Stimulated activated CD4-positive, alpha-beta T cell treated with anti-CD3 and anti-CD28 coated beads, Interleukin-15, amount 100 ng/mL, for 48 hours (primary cell): ENCODE results near the gene AGMO.
"Not testable (repeated sequence)": the region's sequence is repeated elsewhere in the genome, so short reads cannot be mapped to it uniquely, and the experiment has no call there.

Experiments used
- DNase-seq, 2 donors: peaks; one replicate each; pipeline ENCODE4 v3.0.0-alpha.2; 2020; ENCODE audit warnings: low read depth in 2 of 2

Gene AGMO

GRCh38 chr7:15559416-15559928 is 2.3 kb downstream of the AGMO start:
- DNase-seq: no peak

DNA sequence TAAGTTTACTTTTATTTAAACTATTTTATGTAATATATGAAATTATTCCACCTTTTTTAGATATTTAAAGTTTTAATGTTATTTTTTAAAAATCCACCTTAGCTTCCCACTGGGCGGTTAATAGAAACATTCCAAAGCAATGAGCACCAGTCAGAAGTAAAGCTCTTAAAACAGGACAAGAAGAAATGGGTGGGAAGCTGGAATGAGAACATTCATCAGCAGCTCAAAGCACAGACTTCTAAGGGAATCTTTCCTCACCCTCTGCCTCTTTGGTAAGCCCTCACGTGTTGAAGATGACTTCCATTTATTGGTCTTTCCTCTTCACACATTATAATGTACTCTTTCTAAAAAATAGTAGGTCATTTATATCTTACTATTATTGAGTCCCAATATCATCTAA is 3.1 kb downstream of the AGMO start:
- no peak for DNase-seq

- DNase-seq: no peak
Observed at GRCh38 chr7:15557686-15558085, 4.1 kb downstream of the AGMO start.

DNA sequence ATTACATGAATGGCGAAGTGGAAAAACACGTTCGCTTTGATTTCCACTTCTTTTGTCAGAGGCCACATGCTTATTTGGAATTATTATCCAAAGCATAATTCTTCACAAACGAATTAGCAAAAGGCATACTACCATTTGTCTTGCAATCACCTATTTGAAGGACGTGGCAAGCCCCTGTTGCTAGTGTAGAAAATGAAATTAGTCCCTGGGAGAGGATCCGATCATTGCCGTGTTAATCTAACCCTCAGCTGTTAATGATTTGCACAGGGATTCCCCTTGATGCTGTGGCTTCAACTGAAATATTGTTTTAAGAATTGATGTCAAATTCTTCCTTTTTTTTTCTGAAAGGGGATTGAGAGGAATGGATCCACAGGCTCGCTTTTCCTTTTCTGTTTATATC is 4.6 kb downstream of the AGMO start:
- no peak for DNase-seq

GRCh38 chr7:15556339-15557105 is 5.3 kb downstream of the AGMO start:
- DNase-seq: no peak

- no peak for DNase-seq
Observed at GRCh38 chr7:15555381-15555859, 6.4 kb downstream of the AGMO start.

DNA sequence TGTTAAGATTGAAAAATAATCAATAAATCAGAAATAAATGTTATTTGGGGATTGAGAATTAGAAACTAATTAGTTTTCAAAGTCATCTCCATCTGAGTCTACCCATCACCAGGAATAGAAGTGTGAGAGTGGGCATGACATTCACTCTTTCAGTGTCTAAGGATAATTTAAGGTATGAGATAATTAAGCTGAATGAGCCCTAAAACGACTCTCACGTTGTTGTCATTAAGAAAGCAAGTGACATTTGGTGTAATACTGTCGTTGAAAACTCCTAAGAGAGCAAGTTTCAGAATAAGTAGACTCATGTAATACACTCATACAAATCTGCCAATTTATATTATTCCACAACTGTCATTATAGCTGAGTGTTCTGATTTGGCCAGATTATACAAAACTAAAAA is 7.1 kb downstream of the AGMO start:
- DNase-seq: no peak

DNA sequence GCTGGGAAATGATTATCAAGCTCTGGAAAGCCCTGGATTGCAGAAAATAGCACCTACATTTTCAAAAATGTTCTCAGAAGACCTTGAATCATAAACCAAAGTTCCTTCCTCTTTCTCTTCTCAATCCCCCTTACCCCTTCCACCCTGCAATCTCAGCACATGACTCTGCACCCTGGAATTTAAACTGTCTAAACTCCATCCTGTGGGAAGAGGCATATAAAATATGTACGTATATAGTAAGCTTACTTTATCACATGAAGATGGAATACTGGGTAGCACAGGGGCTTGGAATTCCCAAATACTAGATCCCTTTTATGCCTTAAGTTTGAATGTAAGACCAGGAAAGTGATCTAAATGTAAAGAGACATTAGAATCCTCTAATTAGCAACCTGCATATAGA is 7.7 kb downstream of the AGMO start:
- DNase-seq: no peak

GRCh38 chr7:15547320-15547719 is 14.5 kb downstream of the AGMO start:
- not testable (repeated sequence) for DNase-seq

- DNase-seq: no peak
Observed at GRCh38 chr7:15546272-15546792, 15.5 kb downstream of the AGMO start.

DNA sequence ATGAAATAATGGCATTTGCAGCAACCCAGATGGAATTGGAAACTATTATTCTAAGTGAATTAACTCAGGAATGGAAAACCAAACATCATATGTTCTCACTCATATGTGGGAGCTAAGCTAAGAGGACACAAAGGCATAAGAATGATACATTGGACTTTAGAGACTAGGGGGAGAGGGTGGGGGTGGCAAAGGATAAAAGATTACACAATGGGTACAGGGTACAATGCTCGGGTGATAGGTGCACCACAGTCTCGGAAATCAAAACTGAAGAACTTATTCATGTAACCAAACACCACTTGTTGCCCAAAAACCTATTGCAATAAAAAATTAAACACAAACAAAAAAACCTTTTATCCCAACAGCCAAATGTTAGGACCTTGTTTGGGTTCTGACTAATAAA is 17.8 kb downstream of the AGMO start:
- no peak for DNase-seq

- no peak for DNase-seq
Observed at GRCh38 chr7:15543256-15543655, 18.6 kb downstream of the AGMO start.

DNA sequence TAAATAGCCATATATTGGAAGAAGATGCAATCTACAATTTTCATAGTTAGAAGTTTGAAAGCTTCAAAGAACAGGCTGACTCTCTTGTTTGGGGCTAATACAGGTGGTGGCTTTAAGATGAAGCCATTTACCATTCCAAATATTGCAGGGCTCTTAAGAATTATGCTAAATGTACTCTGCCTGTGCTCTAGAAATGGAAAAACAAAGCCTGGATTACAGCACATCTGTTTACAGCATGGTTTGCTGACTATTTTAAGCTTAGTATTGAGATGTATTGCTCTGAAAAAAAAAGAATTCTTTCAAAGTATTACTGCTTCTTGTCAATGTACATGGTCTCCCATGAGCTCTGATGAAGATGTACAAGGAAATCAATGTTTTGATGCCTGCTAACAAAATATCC is 34.2 kb downstream of the AGMO start:
- no peak for DNase-seq

DNA sequence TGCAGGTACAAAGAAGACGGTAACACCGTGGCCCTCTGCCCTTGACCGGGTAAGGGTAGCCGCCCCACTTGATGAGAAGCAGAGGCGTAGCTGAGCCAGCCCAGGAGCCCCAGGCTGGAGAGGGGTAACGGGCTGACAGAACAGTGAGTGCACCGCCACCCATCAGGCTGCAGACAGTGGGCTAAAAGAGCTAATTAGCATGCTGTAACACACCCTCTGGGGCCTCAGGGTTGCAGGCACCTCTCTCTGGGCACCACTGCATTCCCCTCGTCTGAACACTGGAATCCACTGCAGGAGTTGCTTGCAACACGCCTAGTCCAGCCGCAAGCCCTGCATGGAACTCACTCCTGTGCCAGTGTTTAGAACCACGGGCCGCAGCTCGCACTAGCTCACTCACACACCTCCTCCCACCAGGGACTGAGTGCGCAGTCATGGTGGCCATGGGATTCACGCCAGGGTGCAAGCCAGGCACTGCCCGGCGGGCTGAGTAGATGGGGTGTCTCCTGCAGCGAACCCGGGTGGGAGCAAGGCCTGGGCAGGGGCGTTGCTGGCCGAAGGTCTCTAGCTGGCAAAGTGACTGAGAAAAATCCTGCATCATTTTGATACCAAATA is 36.1 kb downstream of the AGMO start:
- no peak for DNase-seq

DNA sequence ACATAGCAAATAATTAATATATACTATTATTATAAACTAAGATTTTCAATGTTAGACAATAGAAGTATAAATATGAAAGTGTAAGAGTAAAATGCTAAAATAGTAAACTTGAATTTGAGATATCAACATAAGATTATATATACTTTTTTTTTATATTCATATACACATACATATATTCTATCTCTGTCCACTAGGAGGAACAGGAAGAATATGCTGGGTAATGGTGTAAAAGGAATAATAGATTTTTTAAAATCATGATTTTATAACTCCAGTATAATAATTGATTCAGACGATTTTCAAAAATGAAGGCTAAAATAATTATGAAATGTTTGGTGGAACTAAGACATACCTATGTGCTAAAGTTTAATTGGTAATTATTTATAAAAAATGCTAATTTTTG is 37.7 kb downstream of the AGMO start:
- DNase-seq: no peak

DNA sequence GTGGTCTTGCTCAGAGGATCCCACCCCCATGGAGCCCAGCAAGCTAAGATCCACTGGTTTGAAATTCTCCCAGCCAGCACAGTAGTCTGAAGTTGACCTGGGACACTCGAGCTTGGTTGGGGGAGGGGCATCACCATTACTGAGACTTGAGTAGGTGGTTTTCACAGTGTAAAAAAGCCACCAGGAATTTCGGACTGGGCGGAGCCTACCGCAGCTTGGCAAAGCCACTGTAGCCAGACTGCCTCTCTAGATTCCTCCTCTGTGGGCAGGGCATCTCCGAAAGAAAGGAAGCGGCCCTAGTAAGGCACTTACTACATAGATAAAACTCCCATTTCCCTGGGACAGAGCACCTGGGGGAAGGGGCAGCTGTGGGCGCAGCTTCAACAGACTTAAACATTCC is 44.0 kb downstream of the AGMO start:
- not testable (repeated sequence) for DNase-seq

- no peak for DNase-seq
Observed at GRCh38 chr7:15515252-15515651, 46.6 kb downstream of the AGMO start.

- no peak for DNase-seq
Observed at GRCh38 chr7:15508258-15508657, 53.6 kb downstream of the AGMO start.

- DNase-seq: no peak
Observed at GRCh38 chr7:15507708-15508107, 54.1 kb downstream of the AGMO start.

- DNase-seq: no peak
Observed at GRCh38 chr7:15507171-15507570, 54.6 kb downstream of the AGMO start.

DNA sequence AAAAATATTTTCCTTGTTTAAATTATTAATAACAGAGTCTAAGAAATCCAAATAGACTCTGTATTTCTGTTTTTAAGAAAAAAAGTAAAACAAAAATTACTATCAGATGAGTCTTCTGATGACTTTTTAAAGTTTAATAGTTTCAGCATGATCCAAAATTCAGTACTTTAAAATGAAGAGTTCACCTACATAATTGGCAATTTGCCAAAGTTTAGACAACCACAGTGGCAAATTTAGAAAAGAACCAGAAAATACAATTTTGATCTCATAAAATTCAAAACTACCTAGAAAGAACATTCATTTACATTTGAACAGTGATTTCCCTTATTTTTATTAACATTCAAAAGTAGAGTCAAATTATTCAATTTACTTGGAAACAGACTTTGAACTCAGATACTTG is 56.1 kb downstream of the AGMO start:
- DNase-seq: no peak

DNA sequence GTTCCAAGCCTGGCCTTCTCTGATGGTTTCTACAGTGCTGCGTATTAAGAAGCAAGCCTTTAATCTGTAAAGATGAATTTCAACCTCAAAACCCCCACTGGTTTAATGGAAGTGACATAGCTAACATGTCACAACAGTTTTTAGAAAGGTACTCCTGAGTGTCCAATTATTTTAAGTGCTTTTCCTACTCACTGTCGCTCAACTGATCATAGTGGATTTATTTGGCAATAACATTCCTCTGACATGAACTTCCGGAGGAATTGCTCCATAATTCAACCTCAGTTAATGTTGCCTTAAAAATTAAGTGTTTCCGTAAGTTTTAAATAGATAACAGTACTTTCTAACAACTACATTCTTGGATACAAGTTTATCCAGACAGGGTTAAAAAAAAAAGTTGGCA is 57.5 kb downstream of the AGMO start:
- no peak for DNase-seq
